H1 (cell line): ENCODE results near the gene TAAR8. TPM values are rescaled to one million over a fixed set of nuclear protein-coding genes. Genes with fewer than 3 reads are reported as not detected.

Source experiments
- CTCF ChIA-PET: fragments of 300-600 bp; sonication (Branson Sonifier 250); formaldehyde crosslinking; loops from one replicate; lab custom pipeline; 2021; ENCODE audit not compliant: partially characterized antibody; lab: Charles Lee
- POLR2A ChIA-PET: fragments of 300-600 bp; sonication (Branson Sonifier 250); formaldehyde crosslinking; loops from one replicate; lab custom pipeline; 2021; ENCODE audit warnings: inconsistent platforms; ENCODE audit not compliant: partially characterized antibody; lab: Charles Lee
- DNase-seq, 2 experiments: peaks; one replicate each; pipeline versions ENCODE4 v3.0.0 to v3.0.0-alpha.2; 2010 to 2022; ENCODE audit warnings: low spot score in 2 of 2, low read depth in 1 of 2, mixed read lengths in 1 of 2
- FAIRE-seq: peaks from 2 replicates; lab custom pipeline; 2011; peaks lifted over from hg19 to GRCh38; lab: Jason Lieb, UNC
- H2AFZ ChIP-seq: 2 replicates; pipeline ENCODE4 v1.8.1; 2012; ENCODE audit warnings: low read length, inconsistent platforms
- H2AK5ac ChIP-seq: 2 replicates; pipeline ENCODE4 v1.6.1; 2013; ENCODE audit warnings: low read depth, low read length
- H2BK120ac ChIP-seq: replicated peaks from 2 replicates; pipeline ENCODE3; 2013; ENCODE audit warnings: low read depth, low read length, inconsistent platforms
- H2BK12ac ChIP-seq: 2 replicates; pipeline ENCODE4 v1.6.1; 2013; ENCODE audit warnings: low read depth, low read length
- H2BK15ac ChIP-seq: 2 replicates; pipeline ENCODE4 v1.6.1; 2013; ENCODE audit warnings: low read length
- H2BK20ac ChIP-seq: 2 replicates; pipeline ENCODE4 v1.6.1; 2013; ENCODE audit warnings: low read length
- H2BK5ac ChIP-seq: 2 replicates; pipeline ENCODE4 v1.6.1; 2013; ENCODE audit warnings: low read depth, low read length
- H3K14ac ChIP-seq: 2 replicates; pipeline ENCODE4 v1.6.1; 2013; ENCODE audit warnings: inconsistent platforms; ENCODE audit not compliant: insufficient read length
- H3K18ac ChIP-seq: 2 replicates; pipeline ENCODE4 v1.6.1; 2013; ENCODE audit warnings: low read length; ENCODE audit errors: extremely low read depth
- H3K23ac ChIP-seq: 2 replicates; pipeline ENCODE4 v1.6.1; 2013; ENCODE audit warnings: inconsistent platforms; ENCODE audit not compliant: insufficient read length
- H3K23me2 ChIP-seq: 2 replicates; pipeline ENCODE4 v1.6.1; 2013; ENCODE audit warnings: low read depth, low read length
- H3K27ac ChIP-seq: 2 replicates; pipeline ENCODE4 v1.6.1; 2011; ENCODE audit warnings: low read depth, low read length, inconsistent platforms
- H3K27me3 ChIP-seq, 4 experiments: replicated peaks in 1 of 4; 1 replicate in 1 of 4; 2 replicates in 3 of 4; pipeline versions ENCODE4 v1.6.1 to v1.8.1; 2011 to 2013; ENCODE audit warnings: low read length in 3 of 4, mild to moderate bottlenecking in 3 of 4, inconsistent platforms in 2 of 4, mixed read lengths in 2 of 4, moderate library complexity in 1 of 4; ENCODE audit not compliant: control insufficient read depth in 3 of 4, insufficient read depth in 3 of 4; ENCODE audit errors: extremely low read depth in 1 of 4
- H3K36me3 ChIP-seq, 4 experiments: 2 replicates each; pipeline versions ENCODE4 v1.6.1 to v1.8.1; 2011 to 2013; ENCODE audit warnings: mild to moderate bottlenecking in 4 of 4, low read length in 3 of 4, moderate library complexity in 2 of 4, control low read depth in 1 of 4, inconsistent platforms in 1 of 4; ENCODE audit not compliant: insufficient read depth in 4 of 4, control insufficient read depth in 2 of 4
- H3K4ac ChIP-seq: replicated peaks from 2 replicates; pipeline ENCODE3; 2013; ENCODE audit warnings: low read length, low read depth, mixed read lengths, inconsistent platforms; ENCODE audit not compliant: insufficient read length
- H3K4me1 ChIP-seq, 4 experiments: replicated peaks in 1 of 4; 1 replicate in 1 of 4; 2 replicates in 3 of 4; pipeline versions ENCODE4 v1.6.1 to v1.8.1; 2011 to 2013; ENCODE audit warnings: low read length in 3 of 4, inconsistent platforms in 2 of 4, mixed read lengths in 1 of 4; ENCODE audit not compliant: insufficient read depth in 4 of 4, control insufficient read depth in 3 of 4
- H3K4me2 ChIP-seq, 2 experiments: 2 replicates each; pipeline versions ENCODE4 v1.6.1 to v1.8.1; 2011 to 2013; ENCODE audit warnings: low read depth in 2 of 2, low read length in 2 of 2, control low read depth in 1 of 2, inconsistent platforms in 1 of 2, mild to moderate bottlenecking in 1 of 2; ENCODE audit not compliant: insufficient read depth in 1 of 2
- H3K4me3 ChIP-seq, 4 experiments: fragments of 200-600, 300-600 bp in 1 of 4; sonication (generic), shearing (Covaris generic), sonication (Bioruptor Twin) in 1 of 4; 2 replicates each; pipeline versions ENCODE4 v1.5.1 to v1.8.1; 2011 to 2016; ENCODE audit warnings: low read length in 4 of 4, low read depth in 3 of 4, control low read depth in 2 of 4, inconsistent platforms in 2 of 4, mild to moderate bottlenecking in 2 of 4, mixed read lengths in 1 of 4, moderate library complexity in 1 of 4; ENCODE audit not compliant: insufficient read depth in 2 of 4; ENCODE audit errors: extremely low read depth in 1 of 4
- H3K56ac ChIP-seq: replicated peaks from 2 replicates; pipeline ENCODE3; 2013; ENCODE audit warnings: low read depth, mild to moderate bottlenecking, mixed read lengths, low read length, inconsistent platforms; ENCODE audit not compliant: insufficient read length
- H3K79me1 ChIP-seq: 2 replicates; pipeline ENCODE4 v1.6.1; 2013; ENCODE audit warnings: low read depth, low read length, control low read depth
- H3K79me2 ChIP-seq, 2 experiments: 2 replicates each; pipeline versions ENCODE4 v1.6.1 to v1.8.1; 2012 to 2013; ENCODE audit warnings: low read length in 2 of 2, mild to moderate bottlenecking in 2 of 2, inconsistent platforms in 1 of 2; ENCODE audit not compliant: insufficient read depth in 2 of 2, control insufficient read depth in 1 of 2
- H3K9ac ChIP-seq, 4 experiments: replicated peaks in 1 of 4; 1 replicate in 1 of 4; 2 replicates in 3 of 4; pipeline versions ENCODE4 v1.6.1 to v1.8.1; 2011 to 2013; ENCODE audit warnings: low read depth in 3 of 4, low read length in 3 of 4, control low read depth in 2 of 4, mild to moderate bottlenecking in 2 of 4, moderate library complexity in 2 of 4, inconsistent platforms in 1 of 4; ENCODE audit errors: extremely low read depth in 1 of 4
- H3K9me3 ChIP-seq, 2 experiments: 2 replicates each; pipeline versions ENCODE4 v1.6.1 to v1.8.1; 2012 to 2013; ENCODE audit warnings: mild to moderate bottlenecking in 2 of 2, moderate library complexity in 2 of 2, control low read depth in 1 of 2, inconsistent platforms in 1 of 2, low read depth in 1 of 2, low read length in 1 of 2, mixed read lengths in 1 of 2; ENCODE audit not compliant: insufficient read depth in 2 of 2
- H4K20me1 ChIP-seq, 2 experiments: replicated peaks in 1 of 2; 2 replicates each; pipeline versions ENCODE3 to v1.8.1; 2011 to 2013; ENCODE audit warnings: inconsistent platforms in 2 of 2, low read length in 2 of 2, mild to moderate bottlenecking in 1 of 2; ENCODE audit not compliant: insufficient read depth in 2 of 2, control insufficient read depth in 1 of 2
- H4K5ac ChIP-seq: 2 replicates; pipeline ENCODE4 v1.6.1; 2013; ENCODE audit warnings: low read length, low read depth, mixed read lengths, inconsistent platforms; ENCODE audit not compliant: insufficient read length
- H4K8ac ChIP-seq: 2 replicates; pipeline ENCODE4 v1.8.0; 2013; ENCODE audit warnings: mild to moderate bottlenecking, moderate library complexity, low read length, inconsistent platforms; ENCODE audit not compliant: insufficient read depth; ENCODE audit errors: extremely low read depth
- H4K91ac ChIP-seq: replicated peaks from 2 replicates; pipeline ENCODE3; 2013; ENCODE audit warnings: low read length, mixed read lengths, inconsistent platforms; ENCODE audit not compliant: insufficient read length
- CBX8 ChIP-seq: fragments of 300-800, 300-1000 bp; sonication (generic); IDR thresholded peaks from 2 replicates; pipeline ENCODE4 v1.7.1; 2016; ENCODE audit warnings: low read depth, low read length, borderline replicate concordance
- CHD1 ChIP-seq: IDR thresholded peaks from 2 replicates; pipeline ENCODE4 v1.6.1; 2012; ENCODE audit warnings: low read depth, low read length, improper control_type of control experiment
- CHD2 ChIP-seq: IDR thresholded peaks from 2 replicates; pipeline ENCODE4 v1.6.1; 2012; ENCODE audit warnings: low read length, improper control_type of control experiment
- GTF2F1 ChIP-seq: IDR thresholded peaks from 2 replicates; pipeline ENCODE4 v1.6.1; 2012; ENCODE audit warnings: low read depth, low read length, improper control_type of control experiment, borderline replicate concordance
- POU5F1 ChIP-seq: IDR thresholded peaks from 2 replicates; pipeline ENCODE4 v1.6.1; 2011; ENCODE audit warnings: low read depth, mild to moderate bottlenecking, low read length, moderate library complexity
- RBBP5 ChIP-seq: IDR thresholded peaks from 2 replicates; pipeline ENCODE4 v1.7.1; 2012; ENCODE audit warnings: low read depth, mild to moderate bottlenecking, inconsistent platforms, low read length, moderate library complexity, borderline replicate concordance
- SAP30 ChIP-seq: fragments of 300-600 bp; sonication (generic); IDR thresholded peaks from 2 replicates; pipeline ENCODE4 v1.7.1; 2012; ENCODE audit warnings: low read length, moderate library complexity, mild to moderate bottlenecking, inconsistent platforms; ENCODE audit not compliant: insufficient read depth, insufficient replicate concordance
- SIN3A ChIP-seq, 2 experiments: IDR thresholded peaks in 1 of 2; conservative IDR thresholded peaks in 1 of 2; 2 replicates each; pipeline ENCODE4 v1.6.1; 2011 to 2012; ENCODE audit warnings: low read length in 2 of 2, improper control_type of control experiment in 1 of 2, low read depth in 1 of 2, mild to moderate bottlenecking in 1 of 2
- WGBS, 2 experiments: shearing (Covaris generic) in 1 of 2; methylation state at CpG; one replicate each; pipeline versions ENCODE4 v1.1.6 to v1.1.7; 2013 to 2015; ENCODE audit warnings: low lambda C conversion rate in 2 of 2, mixed read lengths in 2 of 2, inconsistent platforms in 1 of 2, low coverage in 1 of 2, missing lambda C conversion rate in 1 of 2; ENCODE audit not compliant: insufficient replicate concordance in 2 of 2, insufficient coverage in 1 of 2, insufficient read length in 1 of 2; ENCODE audit errors: extremely low coverage in 1 of 2, missing lambda C conversion rate in 1 of 2; 5-methylcytosine and 5-hydroxymethylcytosine counted together
- long read RNA-seq, 2 experiments: library from RNA in 1 of 2; library from capped mRNA in 1 of 2; stranded (forward); transcript quantifications; one replicate each; pipeline ENCODE4 v2.0.0, GENCODE V29; 2021; ENCODE audit warnings: inconsistent platforms in 1 of 2
- polyA minus RNA-seq, 3 experiments: library from RNA; depleted of rRNA, polyadenylated mRNA; stranded (reverse); fragments of >200 nt; gene quantifications; 1 replicate in 2 of 3; 2 replicates in 1 of 3; pipeline ENCODE4 v1.2.3, GENCODE V29; 2011
- polyA plus RNA-seq, 7 experiments: library from polyadenylated mRNA; depleted of rRNA in 3 of 7; stranded (reverse) in 5 of 7; unstranded in 2 of 7; fragments of >200 nt in 5 of 7; fragments of 200-250 nt in 2 of 7; gene quantifications; 1 replicate in 5 of 7; 2 replicates in 1 of 7; 4 replicates in 1 of 7; pipeline versions ENCODE4 v1.2.1 to v1.2.3, GENCODE V29; 2011 to 2013; ENCODE audit warnings: missing spikeins in 2 of 7, mixed read lengths in 2 of 7
- total RNA-seq: library from RNA; stranded (reverse); fragmentation: NEBNext Ultra II Directional; extraction: Animal tissue kit (Norgen Biotek cat#: 25700); gene quantifications from 2 replicates; pipeline ENCODE4 v1.2.1, GENCODE V29; 2021
- TF ChIP-seq, protein P1 (sequence below): IDR thresholded peaks from 2 replicates; pipeline ENCODE4 v1.6.1; 2011; ENCODE audit warnings: low read length, improper control_type of control experiment

TAAR8 gene
- total RNA-seq, result not detected in 2 replicates
- polyA plus RNA-seq (2011; rRNA removed), result not detected in 2 replicates
- polyA plus RNA-seq (2011; cell fraction: cytosol; rRNA removed), result not detected
- polyA plus RNA-seq (2011; cell fraction: nucleus; rRNA removed), result not detected
- polyA plus RNA-seq (2012, experiment 1 of 2), result not detected in 4 replicates
- polyA plus RNA-seq (2012, experiment 2 of 2), result not detected
- not detected for polyA plus RNA-seq (2013, experiment 1 of 2)
- polyA plus RNA-seq (2013, experiment 2 of 2), result not detected
- not detected in 2 replicates for polyA minus RNA-seq (2011; rRNA and poly(A)+ RNA removed)
- not detected for polyA minus RNA-seq (2011; cell fraction: cytosol; rRNA and poly(A)+ RNA removed)
- not detected for polyA minus RNA-seq (2011; cell fraction: nucleus; rRNA and poly(A)+ RNA removed)
- long read RNA-seq, experiment 1, result 0 reads
- long read RNA-seq, experiment 2, result 0 reads

DNA sequence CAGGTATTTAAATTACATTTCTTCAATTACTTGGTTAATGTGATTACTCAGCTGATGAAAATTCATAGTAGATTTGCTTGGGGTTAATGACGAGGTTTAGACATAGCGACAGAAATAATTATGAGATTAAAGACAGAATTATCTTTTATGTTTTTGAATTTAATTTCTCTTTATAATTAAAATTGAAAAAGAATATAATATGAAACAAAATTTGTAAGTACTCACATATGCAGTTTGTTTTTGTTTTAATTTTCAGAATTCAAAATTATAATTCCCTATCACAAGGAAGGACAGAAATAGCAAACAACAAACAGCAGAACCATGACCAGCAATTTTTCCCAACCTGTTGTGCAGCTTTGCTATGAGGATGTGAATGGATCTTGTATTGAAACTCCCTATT is at the start of gene TAAR8:
Gene TAAR8, plus strand, starts transcription at position 301 of the 400 bp plus-strand sequence. Its CDS starts 21 bp downstream, at position 322.
- POLR2A ChIA-PET, result no interaction called here
- H4K8ac ChIP-seq, result no peak within 1 kb of the TSS
- TF ChIP-seq POU5F1, result no peak
- TF ChIP-seq CBX8, result no peak
- TF ChIP-seq CHD2, result no peak
- TF ChIP-seq SIN3A (conservative IDR thresholded peaks at IDR 0.05 in 1 of 2, IDR thresholded peaks at IDR 0.05 in 1 of 2; ENCODE audit: low read depth in 1 of 2, low read length in 2 of 2), result no peak
- no peak for TF ChIP-seq SAP30
- TF ChIP-seq RBBP5, result no peak
- TF ChIP-seq, protein P1, sequence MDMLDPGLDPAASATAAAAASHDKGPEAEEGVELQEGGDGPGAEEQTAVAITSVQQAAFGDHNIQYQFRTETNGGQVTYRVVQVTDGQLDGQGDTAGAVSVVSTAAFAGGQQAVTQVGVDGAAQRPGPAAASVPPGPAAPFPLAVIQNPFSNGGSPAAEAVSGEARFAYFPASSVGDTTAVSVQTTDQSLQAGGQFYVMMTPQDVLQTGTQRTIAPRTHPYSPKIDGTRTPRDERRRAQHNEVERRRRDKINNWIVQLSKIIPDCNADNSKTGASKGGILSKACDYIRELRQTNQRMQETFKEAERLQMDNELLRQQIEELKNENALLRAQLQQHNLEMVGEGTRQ, result no peak
- TF ChIP-seq CHD1, result no peak
- TF ChIP-seq GTF2F1, result no peak
- no peak within 1 kb of the TSS for H3K4me3 ChIP-seq
- H2BK5ac ChIP-seq, result no peak within 1 kb of the TSS
- H3K79me1 ChIP-seq, result no peaks in the 10 kb centered on the region
- H3K9me3 ChIP-seq, result no peaks in the 10 kb centered on the region
- FAIRE-seq (no peak), DNase-seq (no peak)
- no peaks in the 10 kb centered on the region for H3K27me3 ChIP-seq
- 92% methylated on average over 2 of the region's 2 CpGs; no CpG with 5 or more reads in 1 of the 2 experiments for WGBS, 2 experiments
- no peaks in the 10 kb centered on the region for H3K79me2 ChIP-seq
- no peak within 1 kb of the TSS for H3K23ac ChIP-seq
- no peak within 1 kb of the TSS for H3K14ac ChIP-seq
- H3K27ac ChIP-seq, result no peak within 1 kb of the TSS
- H2BK120ac ChIP-seq, result no peak within 1 kb of the TSS
- H2BK20ac ChIP-seq, result no peak within 1 kb of the TSS; the same call in 1 of the 2 replicates
- CTCF ChIA-PET, result interaction anchor here (1.0 to 2.5 kb wide), 6 partner anchors 9 to 255 kb away, joined by 3 to 6 read pairs (median 4); no protein-coding TSS in a partner anchor
- H3K4me2 ChIP-seq, result no peak within 1 kb of the TSS
- no peak within 1 kb of the TSS for H3K4ac ChIP-seq
- no peak within 1 kb of the TSS for H4K91ac ChIP-seq
- H3K4me1 ChIP-seq, result peaks cover 2 to 7% (median 5%) of the 10 kb centered on the region in 4 experiments; a peak in 5 of 7 replicates
- peak within 1 kb of the TSS; percentile 78; the same call in 1 of the 2 replicates for H2BK12ac ChIP-seq
- peak within 1 kb of the TSS; percentile 96 for H2AFZ ChIP-seq
- H4K5ac ChIP-seq, result no peak within 1 kb of the TSS
- no peaks in the 10 kb centered on the region for H4K20me1 ChIP-seq
- H3K18ac ChIP-seq, result peak within 1 kb of the TSS; percentile 2; the same call in 1 of the 2 replicates
- H3K56ac ChIP-seq, result no peak within 1 kb of the TSS
- no peak within 1 kb of the TSS for H2AK5ac ChIP-seq
- no peak within 1 kb of the TSS for H3K9ac ChIP-seq
- no peaks in the 10 kb centered on the region for H3K36me3 ChIP-seq
- H2BK15ac ChIP-seq, result no peak within 1 kb of the TSS; the same call in 1 of the 2 replicates
- no peaks in the 10 kb centered on the region for H3K23me2 ChIP-seq
